Neuron (in vitro differentiated cells): ENCODE data around the gene CASP10.

Experiments used
- H2AFZ ChIP-seq: one replicate; pipeline ENCODE4 v1.6.1; 2013; ENCODE audit warnings: low read depth, mild to moderate bottlenecking, inconsistent platforms, low read length, moderate library complexity
- H3K27me3 ChIP-seq: one replicate; pipeline ENCODE4 v1.6.1; 2013; ENCODE audit warnings: low read length; ENCODE audit not compliant: insufficient read depth
- H3K36me3 ChIP-seq: one replicate; pipeline ENCODE4 v1.6.1; 2013; ENCODE audit warnings: low read length; ENCODE audit not compliant: insufficient read depth
- H3K4me1 ChIP-seq: one replicate; pipeline ENCODE4 v1.6.1; 2013; ENCODE audit warnings: low read length; ENCODE audit not compliant: insufficient read depth
- H3K4me3 ChIP-seq: 2 replicates; pipeline ENCODE4 v1.5.1; 2013; ENCODE audit warnings: mild to moderate bottlenecking, low read length, moderate library complexity
- H3K9me3 ChIP-seq: one replicate; pipeline ENCODE4 v1.6.1; 2013; ENCODE audit warnings: low read length

CASP10 gene

DNA sequence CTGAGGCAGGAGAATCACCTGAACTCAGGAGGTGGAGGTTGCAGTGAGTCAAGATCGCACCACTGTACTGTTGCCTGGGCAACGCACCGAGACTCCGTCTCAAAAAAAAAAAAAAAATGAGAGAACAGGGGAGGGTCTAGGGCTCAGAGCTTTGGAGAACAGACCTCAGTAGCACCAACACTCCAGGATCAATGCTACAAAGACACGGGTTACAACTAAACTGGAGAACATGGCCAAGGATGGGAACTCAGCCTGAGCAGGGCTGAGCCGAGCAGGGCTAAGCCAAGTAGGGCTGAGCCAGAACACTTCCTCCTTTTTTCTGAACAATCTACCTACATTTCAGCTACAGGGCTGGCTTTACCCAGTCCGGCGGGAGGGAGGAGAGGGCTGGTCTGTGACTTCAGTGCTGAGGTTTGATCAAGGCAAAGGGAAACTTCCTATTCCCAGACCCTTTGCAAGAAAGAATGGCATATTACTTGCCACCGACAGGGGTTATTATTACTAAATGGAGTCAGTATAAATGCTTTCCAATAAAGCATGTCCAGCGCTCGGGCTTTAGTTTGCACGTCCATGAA, 74.5 kb downstream of the CASP10 start:
- Histone ChIP-seq H3K9me3 (no peaks in the 10 kb centered on the region), H3K4me1 (peaks cover 3% of the 10 kb centered on the region), H2AFZ (peak overlapping the region; percentile 99), H3K36me3 (no peaks in the 10 kb centered on the region), H3K27me3 (no peaks in the 10 kb centered on the region), H3K4me3 (peak overlapping the region; percentile 80)

DNA sequence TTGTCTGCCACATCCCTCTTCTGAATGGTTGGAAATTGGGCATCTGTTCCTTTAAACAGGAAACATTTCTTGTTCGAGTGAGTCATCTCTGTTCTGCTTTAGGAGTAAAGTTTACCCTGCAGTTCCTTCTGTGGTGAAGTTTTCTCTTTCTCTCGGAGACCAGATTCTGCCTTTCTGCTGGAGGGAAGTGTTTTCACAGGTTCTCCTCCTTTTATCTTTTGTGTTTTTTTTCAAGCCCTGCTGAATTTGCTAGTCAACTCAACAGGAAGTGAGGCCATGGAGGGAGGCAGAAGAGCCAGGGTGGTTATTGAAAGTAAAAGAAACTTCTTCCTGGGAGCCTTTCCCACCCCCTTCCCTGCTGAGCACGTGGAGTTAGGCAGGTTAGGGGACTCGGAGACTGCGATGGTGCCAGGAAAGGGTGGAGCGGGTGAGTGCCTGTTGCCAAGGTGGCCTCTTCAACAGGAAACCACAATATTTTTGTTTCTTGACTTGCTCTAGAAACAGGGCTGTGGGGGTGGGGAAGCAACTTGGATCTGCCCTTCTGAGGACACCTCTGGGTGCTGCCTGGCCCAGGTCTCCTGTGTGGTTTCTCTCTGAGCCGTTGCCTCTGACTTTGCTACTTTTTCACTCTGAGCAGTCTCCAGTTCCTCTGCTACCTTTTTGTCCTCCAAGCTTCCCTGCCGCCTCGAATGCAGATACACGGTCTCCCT, 75.2 kb downstream of the CASP10 start:
- H2AFZ ChIP-seq, result peak overlapping the region; percentile 99
- H3K4me3 ChIP-seq, result peak overlapping the region; percentile 80
- H3K4me1 ChIP-seq, result peaks cover 3% of the 10 kb centered on the region
- no peaks in the 10 kb centered on the region for H3K27me3 ChIP-seq
- H3K36me3 ChIP-seq, result no peaks in the 10 kb centered on the region
- H3K9me3 ChIP-seq, result no peaks in the 10 kb centered on the region

DNA sequence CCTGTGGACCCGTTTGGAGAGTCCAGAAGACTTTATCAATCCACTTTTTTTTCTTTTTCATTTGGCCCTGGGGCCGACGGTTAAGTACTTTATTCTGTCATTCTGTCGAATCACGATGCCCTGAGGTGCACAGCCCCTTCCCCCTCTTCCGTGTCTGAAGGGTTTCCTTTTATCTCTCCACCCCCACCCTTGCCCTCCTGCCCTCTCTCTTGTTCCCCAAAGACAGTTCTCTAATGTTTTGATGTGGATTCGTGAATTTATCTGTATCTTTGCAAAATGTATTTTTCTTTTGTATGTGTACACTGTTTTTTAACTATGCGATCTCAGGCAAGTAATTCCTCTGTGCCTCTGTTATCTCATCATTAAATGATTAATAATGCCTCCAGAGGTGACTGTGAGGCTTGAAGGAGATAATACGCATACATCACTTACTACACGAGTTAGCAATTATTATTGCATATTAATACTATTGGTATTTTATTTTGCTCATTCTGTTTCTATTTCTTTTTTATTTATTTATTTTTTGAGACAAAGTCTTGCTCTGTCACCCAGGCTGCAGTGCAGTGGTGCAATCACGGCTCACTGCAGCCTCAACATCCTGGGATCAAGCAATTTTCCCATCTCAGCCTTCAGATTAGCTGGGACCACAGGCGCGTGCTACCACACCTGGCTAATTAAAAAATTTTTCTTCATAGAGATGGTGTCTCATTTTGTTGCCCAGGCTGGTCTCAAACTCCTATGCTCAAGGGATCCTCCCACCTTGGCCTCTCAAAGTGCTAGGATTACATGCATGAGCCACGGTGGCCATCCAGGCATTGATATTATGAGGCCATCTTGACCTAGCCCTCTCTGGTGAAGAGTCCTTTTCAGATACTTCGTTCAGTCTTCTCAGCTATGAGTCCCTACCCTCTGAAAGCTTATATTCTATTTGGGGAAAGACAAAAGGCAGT, 76.0 kb downstream of the CASP10 start:
- Histone ChIP-seq H3K4me1 (peaks cover 3% of the 10 kb centered on the region), H3K9me3 (no peaks in the 10 kb centered on the region), H3K4me3 (peak overlapping the region; percentile 80), H3K27me3 (no peaks in the 10 kb centered on the region), H2AFZ (peak overlapping the region; percentile 99), H3K36me3 (no peaks in the 10 kb centered on the region)

DNA sequence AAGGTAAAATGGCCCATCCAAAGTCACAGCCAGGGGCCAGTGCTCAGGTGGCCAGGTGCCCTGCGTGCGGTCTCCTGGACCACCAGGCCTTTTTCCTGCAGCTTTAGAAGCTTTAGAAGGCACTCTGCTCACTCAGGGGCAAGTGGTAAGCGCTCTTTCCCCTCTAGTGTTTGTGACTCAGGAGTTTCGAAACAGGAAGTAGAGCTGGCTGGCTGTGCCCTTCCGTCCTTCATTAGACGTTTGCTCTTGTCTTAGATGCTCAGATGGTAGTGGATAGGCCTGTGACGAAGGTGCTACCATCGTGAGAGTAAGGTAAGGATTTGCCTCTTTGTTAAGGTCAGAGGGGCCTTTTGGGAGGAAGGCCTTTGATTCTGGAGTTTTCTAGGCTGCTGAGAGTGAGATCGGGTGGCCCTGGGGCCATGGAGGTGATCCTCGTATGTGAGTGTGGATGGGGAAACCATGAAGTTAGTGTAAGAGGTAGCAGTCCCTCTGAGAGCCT, 77.4 kb downstream of the CASP10 start, which contains the start of gene CASP8:
Gene CASP8, plus strand, starts transcription at position 235 of the 499 bp plus-strand sequence. CDS start 5,951 bp downstream, outside the sequence.
- peaks cover 3% of the 10 kb centered on the region for H3K4me1 ChIP-seq
- no peak within 1 kb of the TSS for H3K4me3 ChIP-seq
- H3K9me3 ChIP-seq, result no peaks in the 10 kb centered on the region
- H3K27me3 ChIP-seq, result no peaks in the 10 kb centered on the region
- no peak within 1 kb of the TSS for H2AFZ ChIP-seq
- H3K36me3 ChIP-seq, result no peaks in the 10 kb centered on the region

DNA sequence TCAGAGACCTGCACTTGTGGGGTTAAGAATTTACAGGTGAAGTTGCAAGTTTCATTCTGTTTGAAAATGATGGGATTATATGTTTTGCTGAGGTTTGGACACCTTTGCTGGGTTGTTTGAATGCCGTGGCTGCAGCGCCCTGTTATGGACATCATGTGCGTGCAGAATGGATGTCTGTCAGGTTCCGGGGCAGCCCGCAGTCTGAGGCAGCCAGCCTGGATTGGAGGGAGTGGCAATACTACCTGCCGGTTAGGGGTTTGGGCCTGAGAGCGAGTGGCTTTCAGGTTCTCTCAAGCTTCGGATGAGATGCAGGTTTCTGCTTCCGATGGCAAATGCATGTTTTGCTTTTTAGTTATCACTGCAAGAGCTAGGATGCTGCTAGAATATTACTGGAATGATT, 78.5 kb downstream of the CASP10 start:
- Histone ChIP-seq H2AFZ (no peak overlapping the region), H3K9me3 (no peaks in the 10 kb centered on the region), H3K36me3 (no peaks in the 10 kb centered on the region), H3K4me1 (peaks cover 3% of the 10 kb centered on the region), H3K27me3 (no peaks in the 10 kb centered on the region), H3K4me3 (no peak overlapping the region)

DNA sequence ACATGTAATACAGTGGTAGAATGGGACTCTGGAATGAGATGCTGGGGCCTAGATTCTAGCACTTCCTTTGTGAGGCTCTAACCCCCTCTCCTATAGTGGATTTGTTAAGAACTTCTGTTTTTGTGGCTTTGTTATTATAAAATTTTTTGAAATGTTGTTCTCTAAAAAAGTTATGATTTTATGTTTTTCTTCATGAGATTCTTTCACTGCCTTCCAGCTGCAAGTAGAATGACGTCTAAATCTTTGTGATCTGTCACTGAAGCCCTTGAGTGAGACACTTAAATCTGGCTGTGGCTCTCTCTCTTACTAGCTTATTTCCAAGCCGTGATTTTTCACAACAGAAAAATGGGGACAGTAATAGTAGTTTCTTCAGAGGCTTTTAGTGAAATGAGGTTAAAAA, 79.0 kb downstream of the CASP10 start:
- Histone ChIP-seq H3K9me3 (no peaks in the 10 kb centered on the region), H3K4me1 (peaks cover 3% of the 10 kb centered on the region), H3K27me3 (no peaks in the 10 kb centered on the region), H3K4me3 (no peak overlapping the region), H2AFZ (no peak overlapping the region), H3K36me3 (no peaks in the 10 kb centered on the region)

DNA sequence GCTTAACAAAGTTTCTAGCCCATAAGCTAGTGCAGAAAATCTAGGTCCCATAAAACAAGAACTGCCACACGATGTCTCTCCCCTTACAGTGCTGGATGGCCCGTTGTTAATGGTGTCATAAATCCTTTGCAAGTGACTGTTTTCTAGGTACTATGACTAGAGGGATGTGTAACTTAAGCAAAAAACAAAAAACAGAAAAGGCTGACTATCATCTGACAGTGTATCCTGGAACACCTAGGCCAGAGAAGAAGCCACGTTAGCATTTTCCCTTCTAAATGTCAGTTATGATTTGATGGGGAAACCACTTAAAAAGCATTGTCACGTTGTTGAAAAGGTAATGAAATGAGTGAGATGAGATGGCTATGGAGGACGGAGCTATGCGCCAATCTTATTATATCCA, 79.8 kb downstream of the CASP10 start:
- Histone ChIP-seq H3K9me3 (no peaks in the 10 kb centered on the region), H3K4me3 (no peak overlapping the region), H3K4me1 (peaks cover 3% of the 10 kb centered on the region), H3K27me3 (no peaks in the 10 kb centered on the region), H3K36me3 (no peaks in the 10 kb centered on the region), H2AFZ (no peak overlapping the region)

DNA sequence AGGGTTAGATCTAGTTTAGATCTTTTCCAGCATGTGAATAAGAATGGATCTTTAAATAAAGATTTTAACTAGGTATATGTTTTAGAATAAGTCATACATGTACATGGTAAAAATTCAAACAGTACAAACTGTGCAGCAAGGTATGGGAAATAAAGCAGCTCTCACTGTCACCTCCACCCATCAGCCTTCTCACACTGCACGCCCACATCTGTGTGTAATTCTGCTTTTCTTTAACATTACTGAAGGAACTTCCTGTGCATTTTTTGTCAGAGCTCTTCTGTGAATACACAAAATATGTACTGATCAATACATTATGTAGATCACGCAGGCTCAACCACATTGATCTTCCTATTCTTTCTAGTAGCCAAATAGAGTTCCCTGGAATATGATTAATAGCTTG, 80.8 kb downstream of the CASP10 start:
- Histone ChIP-seq H2AFZ (no peak overlapping the region), H3K36me3 (no peaks in the 10 kb centered on the region), H3K9me3 (no peaks in the 10 kb centered on the region), H3K4me1 (peaks cover 1% of the 10 kb centered on the region), H3K4me3 (no peak overlapping the region), H3K27me3 (no peaks in the 10 kb centered on the region)

DNA sequence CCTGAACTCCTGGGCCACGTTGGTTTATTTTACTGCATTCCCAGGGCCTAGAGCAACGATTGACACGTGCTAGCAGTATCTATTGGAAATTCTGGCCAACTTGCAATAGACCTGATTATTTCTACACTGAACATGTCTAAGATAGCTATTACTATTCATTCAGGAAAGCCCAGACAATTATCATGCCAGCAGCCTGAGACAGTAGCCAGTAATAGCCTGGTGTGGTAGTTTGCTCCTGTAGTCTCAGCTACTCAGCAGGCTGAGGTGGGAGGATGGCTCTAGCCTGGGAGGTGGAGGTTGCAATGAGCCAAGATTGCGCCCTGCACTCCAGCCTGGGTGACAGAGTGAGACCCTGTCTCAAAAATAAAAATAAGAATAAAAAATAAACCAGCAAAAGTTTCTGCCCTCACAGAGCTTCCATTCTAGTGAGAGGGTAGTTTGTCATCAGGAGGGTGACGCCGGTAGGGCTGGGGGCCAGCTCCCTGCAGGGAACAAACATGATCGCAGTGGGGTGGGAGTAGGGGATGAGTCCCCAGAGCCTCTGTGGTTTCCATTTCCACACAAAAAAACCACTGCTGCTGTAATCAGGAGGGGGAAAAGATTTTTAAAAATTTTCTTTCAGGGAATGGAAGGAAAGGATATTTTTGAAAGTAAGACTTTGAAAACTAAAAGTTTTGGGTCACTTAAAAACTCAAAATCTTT, 81.7 kb downstream of the CASP10 start:
- H3K36me3 ChIP-seq, result no peaks in the 10 kb centered on the region
- no peaks in the 10 kb centered on the region for H3K27me3 ChIP-seq
- H2AFZ ChIP-seq, result no peak overlapping the region
- H3K4me1 ChIP-seq, result no peaks in the 10 kb centered on the region
- H3K4me3 ChIP-seq, result no peak overlapping the region
- no peaks in the 10 kb centered on the region for H3K9me3 ChIP-seq

DNA sequence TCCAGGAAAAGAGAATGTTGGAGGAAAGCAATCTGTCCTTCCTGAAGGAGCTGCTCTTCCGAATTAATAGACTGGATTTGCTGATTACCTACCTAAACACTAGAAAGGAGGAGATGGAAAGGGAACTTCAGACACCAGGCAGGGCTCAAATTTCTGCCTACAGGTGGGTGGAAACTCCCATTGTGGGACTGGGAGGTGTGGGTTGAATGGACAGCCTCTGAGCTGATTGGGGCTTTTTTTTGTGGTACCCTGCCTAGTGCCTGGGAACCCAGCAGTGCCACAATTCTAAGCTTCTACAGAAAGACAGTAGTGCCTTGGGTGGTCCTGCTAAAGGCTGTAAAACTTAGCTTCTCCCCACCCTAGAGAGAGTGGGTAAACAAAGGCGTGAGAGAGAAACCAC, 83.7 kb downstream of the CASP10 start:
- H3K27me3 ChIP-seq, result no peaks in the 10 kb centered on the region
- H3K36me3 ChIP-seq, result no peaks in the 10 kb centered on the region
- H2AFZ ChIP-seq, result no peak overlapping the region
- H3K9me3 ChIP-seq, result no peaks in the 10 kb centered on the region
- no peaks in the 10 kb centered on the region for H3K4me1 ChIP-seq
- no peak overlapping the region for H3K4me3 ChIP-seq

DNA sequence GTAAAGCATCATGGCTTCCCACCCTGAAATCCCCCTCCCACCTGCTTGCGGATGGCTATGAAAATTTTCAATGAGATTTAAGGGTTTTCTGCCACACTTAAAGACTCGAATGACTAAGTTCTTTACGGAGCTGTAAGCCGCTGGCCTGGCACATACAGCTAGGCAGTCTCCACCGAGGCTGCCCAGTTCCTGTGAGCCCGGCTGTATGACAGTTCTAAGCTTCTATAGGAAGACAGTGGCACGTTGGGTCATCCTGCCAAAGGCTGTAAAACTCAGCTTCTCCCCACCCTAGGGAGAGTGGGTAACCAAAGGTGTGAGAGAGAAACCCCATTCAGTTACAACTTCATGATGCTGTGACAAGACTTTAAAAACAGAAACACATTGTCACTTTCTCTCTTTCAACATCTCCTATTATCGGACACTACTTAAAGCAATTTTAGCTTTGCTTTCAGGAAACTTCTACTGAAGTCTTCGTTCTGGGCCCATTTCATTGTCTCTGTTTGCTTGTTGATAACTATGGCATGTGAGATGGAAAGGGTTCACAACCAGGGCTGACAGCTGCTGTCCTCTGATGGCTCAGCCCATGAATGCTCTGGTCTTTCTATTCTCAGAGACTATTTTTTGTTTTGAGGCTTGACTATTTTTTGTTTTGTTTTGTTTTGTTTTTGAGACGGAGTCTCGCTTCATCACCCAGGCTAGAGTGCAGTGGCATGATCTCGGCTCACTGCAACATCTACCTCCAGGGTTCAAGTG, 84.5 kb downstream of the CASP10 start:
- H3K4me1 ChIP-seq, result no peaks in the 10 kb centered on the region
- no peaks in the 10 kb centered on the region for H3K36me3 ChIP-seq
- H3K4me3 ChIP-seq, result no peak overlapping the region
- H2AFZ ChIP-seq, result no peak overlapping the region
- H3K9me3 ChIP-seq, result no peaks in the 10 kb centered on the region
- H3K27me3 ChIP-seq, result no peaks in the 10 kb centered on the region

DNA sequence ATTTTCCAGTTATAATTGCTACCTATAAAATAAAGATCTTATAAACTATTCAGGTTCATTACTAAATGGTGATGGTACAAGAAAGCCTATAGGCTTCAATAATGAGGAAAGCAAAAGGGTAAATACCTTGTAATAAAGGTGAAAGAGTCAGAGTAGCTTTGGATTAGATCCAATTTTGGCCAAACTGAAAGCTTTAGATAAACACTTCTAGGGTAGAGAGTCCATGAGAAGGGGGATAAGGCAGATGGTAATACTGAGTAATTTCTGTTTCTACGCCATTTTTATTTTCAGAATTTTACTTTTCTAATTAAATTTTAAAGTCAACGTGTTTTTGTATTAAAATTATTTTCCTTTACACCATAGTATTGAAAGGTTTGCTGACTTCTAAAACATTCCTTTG, 86.8 kb downstream of the CASP10 start:
- Histone ChIP-seq H3K4me3 (no peak overlapping the region), H3K36me3 (peaks cover 3% of the 10 kb centered on the region), H3K27me3 (no peaks in the 10 kb centered on the region), H3K9me3 (no peaks in the 10 kb centered on the region), H3K4me1 (no peaks in the 10 kb centered on the region), H2AFZ (no peak overlapping the region)
